22Rv1 (cell line): ENCODE measurements around the gene SCN7A.

Experiments
- H3K27ac ChIP-seq: fragments of 450-650 bp; 2 replicates; pipeline ENCODE4 v1.5.1; 2017
- ZFX ChIP-seq: fragments of 450-650 bp; IDR thresholded peaks from 2 replicates; pipeline ENCODE4 v1.6.1; 2017; ENCODE audit warnings: antibody characterized with exemption, borderline replicate concordance
- TF ChIP-seq, protein P1 (sequence below): fragments of 450-650 bp; IDR thresholded peaks from 2 replicates; pipeline ENCODE4 v1.5.1; 2017; ENCODE audit warnings: mild to moderate bottlenecking

SCN7A gene

GRCh38 chr2:166373539-166373938 is 120.5 kb downstream of the SCN7A start:
- no peak overlapping the region for H3K27ac ChIP-seq
- no peak for TF ChIP-seq ZFX
- TF ChIP-seq, protein P1, sequence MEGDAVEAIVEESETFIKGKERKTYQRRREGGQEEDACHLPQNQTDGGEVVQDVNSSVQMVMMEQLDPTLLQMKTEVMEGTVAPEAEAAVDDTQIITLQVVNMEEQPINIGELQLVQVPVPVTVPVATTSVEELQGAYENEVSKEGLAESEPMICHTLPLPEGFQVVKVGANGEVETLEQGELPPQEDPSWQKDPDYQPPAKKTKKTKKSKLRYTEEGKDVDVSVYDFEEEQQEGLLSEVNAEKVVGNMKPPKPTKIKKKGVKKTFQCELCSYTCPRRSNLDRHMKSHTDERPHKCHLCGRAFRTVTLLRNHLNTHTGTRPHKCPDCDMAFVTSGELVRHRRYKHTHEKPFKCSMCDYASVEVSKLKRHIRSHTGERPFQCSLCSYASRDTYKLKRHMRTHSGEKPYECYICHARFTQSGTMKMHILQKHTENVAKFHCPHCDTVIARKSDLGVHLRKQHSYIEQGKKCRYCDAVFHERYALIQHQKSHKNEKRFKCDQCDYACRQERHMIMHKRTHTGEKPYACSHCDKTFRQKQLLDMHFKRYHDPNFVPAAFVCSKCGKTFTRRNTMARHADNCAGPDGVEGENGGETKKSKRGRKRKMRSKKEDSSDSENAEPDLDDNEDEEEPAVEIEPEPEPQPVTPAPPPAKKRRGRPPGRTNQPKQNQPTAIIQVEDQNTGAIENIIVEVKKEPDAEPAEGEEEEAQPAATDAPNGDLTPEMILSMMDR, result no peak

DNA sequence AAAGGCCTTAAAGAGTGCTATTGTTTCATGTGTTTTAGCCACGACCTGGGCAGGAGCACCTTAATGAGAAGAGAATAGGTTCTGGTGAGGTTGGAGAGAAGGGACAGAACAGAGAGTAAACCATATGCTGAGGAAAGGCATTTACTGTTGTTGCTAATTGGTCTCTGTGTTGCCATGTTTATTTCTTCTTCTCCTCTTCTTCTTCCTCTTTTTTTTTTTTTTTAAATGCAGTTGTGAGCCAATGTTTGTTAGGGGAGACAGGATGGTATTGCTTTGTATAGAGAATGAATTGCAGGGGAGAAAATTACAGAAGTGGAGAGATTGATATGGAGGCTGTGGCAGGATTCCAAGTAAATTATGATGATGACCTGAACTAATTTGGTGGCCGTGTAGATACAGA is 120.9 kb downstream of the SCN7A start:
- no peak for TF ChIP-seq ZFX
- TF ChIP-seq, protein P1, result no peak
- H3K27ac ChIP-seq, result no peak overlapping the region

GRCh38 chr2:166372046-166372445 is 122.0 kb downstream of the SCN7A start:
- no peak for TF ChIP-seq ZFX
- TF ChIP-seq, protein P1, result no peak
- no peak overlapping the region for H3K27ac ChIP-seq

GRCh38 chr2:166365803-166366420 is 128.1 kb downstream of the SCN7A start:
- TF ChIP-seq, protein P1, result no peak
- TF ChIP-seq ZFX, result no peak
- H3K27ac ChIP-seq, result no peak overlapping the region

- TF ChIP-seq, protein P1, result no peak
- TF ChIP-seq ZFX, result no peak
- no peak overlapping the region for H3K27ac ChIP-seq
These were observed 128.8 kb downstream of the SCN7A start for GRCh38 chr2:166365239-166365638.

DNA sequence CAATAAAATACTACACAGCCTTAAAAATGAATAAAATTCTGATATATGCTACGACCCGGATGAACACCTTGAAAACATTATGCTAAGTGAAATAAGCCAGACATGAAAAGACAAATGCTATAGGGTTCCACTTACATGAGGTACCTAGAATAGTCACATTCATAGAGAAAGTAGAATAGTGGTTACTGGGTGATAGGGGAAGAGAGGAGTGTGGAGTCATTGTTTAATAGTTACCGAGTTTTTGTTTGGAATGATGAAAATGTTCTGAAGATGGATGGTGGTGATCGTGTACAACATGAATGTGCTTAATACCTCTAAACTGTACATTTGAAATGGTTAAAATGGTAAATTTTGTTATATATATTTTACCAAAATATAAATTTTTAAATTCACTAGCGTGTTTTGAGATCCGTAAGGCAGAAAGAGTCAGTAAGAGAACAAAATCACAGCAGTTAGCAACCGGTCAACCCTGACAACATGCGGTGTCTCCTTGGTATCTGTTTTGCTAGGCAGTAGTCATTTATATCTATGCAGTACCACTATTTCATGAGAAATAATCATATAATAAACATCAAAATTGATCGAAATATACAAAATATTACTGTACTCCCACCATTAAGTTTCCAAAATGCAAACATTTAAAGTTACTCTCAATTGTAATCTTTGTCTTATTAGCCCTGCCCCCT is 129.4 kb downstream of the SCN7A start:
- TF ChIP-seq, protein P1, result no peak
- no peak for TF ChIP-seq ZFX
- H3K27ac ChIP-seq, result no peak overlapping the region
